Body of pancreas (tissue), 4 donors: Measurements from ENCODE around the gene MMD. TPM values are rescaled to one million over a fixed set of nuclear protein-coding genes. Genes with fewer than 3 reads are reported as not detected.
"Not testable (repeated sequence)": the region's sequence is repeated elsewhere in the genome, so short reads cannot be mapped to it uniquely, and the experiment has no call there.

ENCODE experiments used
- ATAC-seq: fragments of 150-250 bp; one replicate; pipeline ENCODE4 v1.9.1; 2016
- DNase-seq, 4 donors: peaks; one replicate each; pipeline ENCODE4 v3.0.0-alpha.2; 2019
- H3K27ac ChIP-seq, 4 donors: fragments of 200-600 bp; sonication (generic); 1 replicate in 3 of 4; 2 replicates in 1 of 4; pipeline versions ENCODE4 v1.5.1 to v1.6.1; 2016 to 2019; ENCODE audit warnings: mild to moderate bottlenecking in 1 of 4, mixed read lengths in 1 of 4, moderate library complexity in 1 of 4
- H3K27me3 ChIP-seq, 2 donors: fragments of 200-600 bp; sonication (generic); one replicate each; pipeline ENCODE4 v1.6.0; 2016; ENCODE audit warnings: mild to moderate bottlenecking in 1 of 2
- H3K36me3 ChIP-seq, 2 donors: fragments of 200-600 bp; sonication (generic); replicated peaks in 1 of 2; 2 replicates each; pipeline ENCODE4 v1.5.1; 2016; ENCODE audit warnings: low read depth in 2 of 2; ENCODE audit not compliant: insufficient read depth in 1 of 2
- H3K4me1 ChIP-seq: fragments of 200-600 bp; sonication (generic); one replicate; pipeline ENCODE4 v1.6.0; 2016
- H3K4me3 ChIP-seq, 2 donors: fragments of 200-600 bp; sonication (generic); 1 replicate in 1 of 2; 2 replicates in 1 of 2; pipeline ENCODE4 v1.5.1; 2016 to 2019
- H3K9me3 ChIP-seq, 3 donors: fragments of 200-600 bp; sonication (generic); 1 replicate in 2 of 3; 2 replicates in 1 of 3; pipeline ENCODE4 v1.5.1; 2016
- CTCF ChIP-seq, 7 experiments: fragments of 450-650 bp in 4 of 7; fragments of 200-600 bp in 3 of 7; sonication (generic) in 3 of 7; IDR thresholded peaks; one replicate each; pipeline ENCODE4 v1.5.1; 2016 to 2019; ENCODE audit warnings: antibody characterized with exemption in 7 of 7
- POLR2A ChIP-seq, 3 donors: fragments of 450-650 bp; IDR thresholded peaks; one replicate each; pipeline ENCODE4 v1.6.1; 2016; ENCODE audit warnings: antibody characterized with exemption in 3 of 3, mild to moderate bottlenecking in 2 of 3
- WGBS, 2 donors: methylation state at CpG; one replicate each; pipeline ENCODE4 v1.1.5; 2017; 5-methylcytosine and 5-hydroxymethylcytosine counted together
- intact Hi-C: fragments of 100-400 bp; cut with DNase I; formaldehyde crosslinking; loops from one replicate; pipeline ENCODE4 v1.15.1; 2023
- total RNA-seq, 2 donors: library from RNA; depleted of rRNA; stranded (reverse); fragments of >200 nt; gene quantifications; one replicate each; pipeline ENCODE4 v1.1.0, GENCODE V29; 2016

The MMD gene
- total RNA-seq, 2 donors from 2014 or later = 4.4 to 12.5 TPM

GRCh38 chr17:55391244-55391757 is 30.3 kb downstream of the MMD start:
- no peaks in the 10 kb centered on the region for H3K36me3 ChIP-seq
- H3K9me3 ChIP-seq = no peaks in the 10 kb centered on the region
- no peak for DNase-seq
- ATAC-seq = no peak
- no peaks in the 10 kb centered on the region for H3K27me3 ChIP-seq
- TF ChIP-seq CTCF (IDR thresholded peaks at IDR 0.05) = no peak
- no peak for TF ChIP-seq POLR2A (IDR thresholded peaks at IDR 0.05)
- H3K4me1 ChIP-seq = no peaks in the 10 kb centered on the region
- no peak overlapping the region for H3K4me3 ChIP-seq
- intact Hi-C loops = no loop called here
- WGBS, 2 donors = 91 to 94% methylated on average over 4 of the region's 4 CpGs
- no peak overlapping the region for H3K27ac ChIP-seq

- no peak for TF ChIP-seq POLR2A (IDR thresholded peaks at IDR 0.05)
- TF ChIP-seq CTCF (IDR thresholded peaks at IDR 0.05) = no peak
- ATAC-seq (no peak), DNase-seq (no peak)
- no peaks in the 10 kb centered on the region for H3K9me3 ChIP-seq
- no peaks in the 10 kb centered on the region for H3K27me3 ChIP-seq
- 83 to 86% methylated on average over 3 of the region's 3 CpGs for WGBS, 2 donors
- H3K4me1 ChIP-seq = no peaks in the 10 kb centered on the region
- H3K27ac ChIP-seq = no peak overlapping the region
- intact Hi-C loops = no loop called here
- no peak overlapping the region for H3K4me3 ChIP-seq
- H3K36me3 ChIP-seq = no peaks in the 10 kb centered on the region
Observed at GRCh38 chr17:55390364-55390977, 31.2 kb downstream of the MMD start.

DNA sequence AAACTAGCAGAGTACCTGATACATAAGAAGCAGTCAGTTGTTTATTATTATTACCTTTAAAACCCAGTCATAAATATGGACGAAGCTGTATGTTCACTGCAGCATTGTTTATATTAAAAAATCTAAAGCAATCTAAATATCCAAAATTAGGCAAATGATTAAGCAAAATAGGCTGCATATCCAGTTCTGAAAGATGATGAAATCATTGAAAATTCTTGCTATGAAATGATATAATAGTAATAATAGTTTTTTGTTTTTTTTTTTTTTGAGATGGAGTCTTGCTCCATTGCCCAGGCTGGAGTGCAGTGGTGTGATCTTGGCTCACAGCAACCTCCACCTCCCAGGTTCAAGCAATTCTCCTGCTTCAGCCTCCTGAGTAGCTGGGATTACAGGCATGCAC is 31.9 kb downstream of the MMD start:
- ATAC-seq, DNase-seq, H3K4me1 ChIP-seq, H3K4me3 ChIP-seq, intact Hi-C loops, H3K36me3 ChIP-seq, H3K27me3 ChIP-seq, H3K27ac ChIP-seq, H3K9me3 ChIP-seq: not testable (repeated sequence)
- WGBS, 2 donors = 70 to 85% methylated on average over 1 of the region's 1 CpG

DNA sequence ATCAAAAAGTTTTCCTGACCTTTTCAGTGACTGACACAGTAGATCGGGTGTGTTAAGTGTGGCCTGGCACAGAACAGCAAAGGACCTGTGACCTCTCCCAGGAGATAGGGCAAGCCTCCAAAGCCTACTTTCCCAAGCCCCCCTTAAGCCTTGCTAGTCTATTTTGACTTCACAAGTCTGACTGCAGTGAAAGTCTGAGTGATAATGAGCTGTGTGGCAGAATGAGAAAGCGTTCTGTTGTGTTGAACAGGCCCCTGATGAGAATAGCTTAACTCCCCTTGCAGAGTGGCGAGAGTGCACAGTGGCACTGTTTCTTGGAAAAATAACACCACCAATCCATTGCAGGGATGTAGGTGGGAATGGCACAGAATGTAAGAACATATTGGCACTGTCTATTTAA is 32.8 kb downstream of the MMD start:
- Histone ChIP-seq H3K27ac (no peak overlapping the region), H3K9me3 (no peaks in the 10 kb centered on the region), H3K4me1 (no peaks in the 10 kb centered on the region), H3K4me3 (no peak overlapping the region), H3K27me3 (no peaks in the 10 kb centered on the region), H3K36me3 (no peaks in the 10 kb centered on the region)
- intact Hi-C loops = no loop called here
- no peak for DNase-seq
- WGBS, 2 donors = 66% methylated on average over 3 of the region's 3 CpGs
- no peak for TF ChIP-seq POLR2A (IDR thresholded peaks at IDR 0.05)
- TF ChIP-seq CTCF (IDR thresholded peaks at IDR 0.05) = no peak
- ATAC-seq = no peak

DNA sequence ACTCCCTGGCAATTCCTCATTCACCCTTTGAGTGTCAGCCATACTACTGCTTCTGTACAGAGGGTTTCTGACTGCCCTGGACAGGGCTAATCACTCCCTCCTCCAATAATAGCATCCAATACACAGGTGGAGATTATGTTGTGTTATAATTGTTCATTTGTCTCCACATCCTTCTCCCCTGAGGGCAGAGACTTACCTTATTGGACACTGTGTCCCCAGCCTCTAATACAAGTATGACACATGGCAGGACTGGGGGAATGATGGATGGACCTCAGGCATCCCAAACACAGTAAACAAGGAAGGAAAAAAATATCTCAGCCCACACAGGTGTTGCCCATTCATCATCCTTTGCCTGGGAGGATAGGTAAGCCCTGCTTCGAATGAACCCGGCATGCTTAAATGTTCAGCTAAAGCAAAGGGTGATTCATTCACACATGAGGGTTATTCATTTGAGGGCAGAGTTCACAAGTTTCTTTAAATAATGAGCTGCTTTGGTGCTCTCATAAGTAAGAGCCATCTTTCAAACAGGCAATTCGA is 34.8 kb downstream of the MMD start:
- Histone ChIP-seq H3K27ac (no peak overlapping the region), H3K36me3 (no peaks in the 10 kb centered on the region), H3K9me3 (no peaks in the 10 kb centered on the region), H3K4me1 (no peaks in the 10 kb centered on the region), H3K4me3 (no peak overlapping the region), H3K27me3 (no peaks in the 10 kb centered on the region)
- no peak for ATAC-seq
- 38 to 54% methylated on average over 3 of the region's 3 CpGs for WGBS, 2 donors
- TF ChIP-seq POLR2A (IDR thresholded peaks at IDR 0.05) = no peak
- no peak for TF ChIP-seq CTCF (IDR thresholded peaks at IDR 0.05)
- DNase-seq = no peak
- intact Hi-C loops = no loop called here
